Stimulated activated naive B cell treated with anti-CD40 and anti-IgM and Interleukin-4, amounts not matched to agents 10 μg/mL and 1 μg/mL and 100 μg/mL, for 72 hours (primary cell): ENCODE data around the gene TTLL10.

Experiments used
- ATAC-seq, 2 donors: fragments of 150-1000 bp; cut with Tn5 transposase; replicated peaks; 2 replicates each; pipeline ENCODE4 v1.10.0; 2021; ENCODE audit warnings: moderate library complexity in 1 of 2
- DNase-seq: peaks from one replicate; pipeline ENCODE4 v3.0.0; 2021
- H3K27ac Mint-ChIP-seq: one replicate; pipeline ENCODE4 v1.8.0; 2022; ENCODE audit warnings: mild to moderate bottlenecking, mixed read lengths
- H3K27me3 Mint-ChIP-seq, 2 donors: one replicate each; pipeline ENCODE4 v1.8.0; 2022; ENCODE audit warnings: mixed read lengths in 2 of 2
- H3K36me3 Mint-ChIP-seq, 2 donors: one replicate each; pipeline ENCODE4 v1.8.0; 2022; ENCODE audit warnings: mixed read lengths in 2 of 2, mild to moderate bottlenecking in 1 of 2
- H3K4me1 Mint-ChIP-seq, 2 donors: one replicate each; pipeline ENCODE4 v1.8.0; 2022; ENCODE audit warnings: mixed read lengths in 2 of 2, mild to moderate bottlenecking in 1 of 2
- H3K4me3 Mint-ChIP-seq, 2 donors: one replicate each; pipeline ENCODE4 v1.8.0; 2022; ENCODE audit warnings: mild to moderate bottlenecking in 2 of 2, mixed read lengths in 2 of 2, moderate library complexity in 1 of 2
- H3K9me3 Mint-ChIP-seq, 2 donors: one replicate each; pipeline ENCODE4 v1.8.0; 2022; ENCODE audit warnings: mixed read lengths in 2 of 2, mild to moderate bottlenecking in 1 of 2

The TTLL10 gene

GRCh38 chr1:1177452-1178206 is 3.9 kb downstream of the TTLL10 start:
- no peak for ATAC-seq
- H3K9me3 Mint-ChIP-seq = no peaks in the 10 kb centered on the region
- H3K4me1 Mint-ChIP-seq = peaks cover 14 to 54% of the 10 kb centered on the region in 2 donors
- H3K27ac Mint-ChIP-seq = no peak overlapping the region
- H3K4me3 Mint-ChIP-seq = no peak overlapping the region
- H3K36me3 Mint-ChIP-seq = no peaks in the 10 kb centered on the region
- DNase-seq = no peak
- H3K27me3 Mint-ChIP-seq = peaks cover 38 to 49% of the 10 kb centered on the region in 2 donors

GRCh38 chr1:1178794-1179331 is 5.2 kb downstream of the TTLL10 start:
- Mint-ChIP-seq H3K4me1 (peaks cover 16 to 50% of the 10 kb centered on the region in 2 donors), H3K4me3 (no peak overlapping the region), H3K9me3 (no peaks in the 10 kb centered on the region), H3K27ac (no peak overlapping the region), H3K27me3 (peaks cover 43 to 58% of the 10 kb centered on the region in 2 donors), H3K36me3 (no peaks in the 10 kb centered on the region)
- DNase-seq = no peak
- ATAC-seq = no peak

- Mint-ChIP-seq H3K27ac (no peak overlapping the region), H3K4me3 (no peak overlapping the region), H3K9me3 (no peaks in the 10 kb centered on the region), H3K27me3 (peaks cover 41 to 60% of the 10 kb centered on the region in 2 donors), H3K4me1 (peaks cover 16 to 51% of the 10 kb centered on the region in 2 donors), H3K36me3 (no peaks in the 10 kb centered on the region)
- ATAC-seq (no peak), DNase-seq (no peak)
Measured at GRCh38 chr1:1179346-1179982, 5.8 kb downstream of the TTLL10 start.

- Mint-ChIP-seq H3K4me3 (no peak overlapping the region), H3K4me1 (peaks cover 16 to 47% of the 10 kb centered on the region in 2 donors), H3K9me3 (no peaks in the 10 kb centered on the region), H3K27me3 (peaks cover 39 to 59% of the 10 kb centered on the region in 2 donors), H3K27ac (no peak overlapping the region), H3K36me3 (no peaks in the 10 kb centered on the region)
- no peak for DNase-seq
- no peak for ATAC-seq
Measured at GRCh38 chr1:1179983-1180861, 6.5 kb downstream of the TTLL10 start.

- Mint-ChIP-seq H3K4me1 (peaks cover 13 to 44% of the 10 kb centered on the region in 2 donors), H3K36me3 (no peaks in the 10 kb centered on the region), H3K27ac (peak overlapping the region; percentile 33), H3K4me3 (no peak overlapping the region), H3K9me3 (no peaks in the 10 kb centered on the region), H3K27me3 (peaks cover 28 to 48% of the 10 kb centered on the region in 2 donors)
- no peak for DNase-seq
- ATAC-seq = no peak
Measured at GRCh38 chr1:1181129-1181937, 7.7 kb downstream of the TTLL10 start.

- H3K27me3 Mint-ChIP-seq = peaks cover 25 to 41% of the 10 kb centered on the region in 2 donors
- H3K4me3 Mint-ChIP-seq = no peak overlapping the region
- no peaks in the 10 kb centered on the region for H3K36me3 Mint-ChIP-seq
- H3K4me1 Mint-ChIP-seq = peaks cover 10 to 39% of the 10 kb centered on the region in 2 donors
- H3K9me3 Mint-ChIP-seq = no peaks in the 10 kb centered on the region
- ATAC-seq (no peak), DNase-seq (no peak)
- H3K27ac Mint-ChIP-seq = no peak overlapping the region
Measured at GRCh38 chr1:1181938-1182410, 8.3 kb downstream of the TTLL10 start.

GRCh38 chr1:1182491-1183220 is 9.0 kb downstream of the TTLL10 start:
- H3K4me3 Mint-ChIP-seq = no peak overlapping the region
- no peak overlapping the region for H3K27ac Mint-ChIP-seq
- peaks cover 9 to 37% of the 10 kb centered on the region in 2 donors for H3K4me1 Mint-ChIP-seq

GRCh38 chr1:1183221-1183747 is 9.6 kb downstream of the TTLL10 start:
- Mint-ChIP-seq H3K27me3 (peaks cover 22 to 30% of the 10 kb centered on the region in 2 donors), H3K9me3 (no peaks in the 10 kb centered on the region), H3K4me3 (no peak overlapping the region), H3K4me1 (peaks cover 9 to 32% of the 10 kb centered on the region in 2 donors), H3K36me3 (no peaks in the 10 kb centered on the region), H3K27ac (no peak overlapping the region)
- ATAC-seq (no peak), DNase-seq (no peak)

More at GRCh38 chr1:1182491-1183220, 9.0 kb downstream of the TTLL10 start:
- H3K9me3 Mint-ChIP-seq = no peaks in the 10 kb centered on the region
- no peak for ATAC-seq
- peaks cover 22 to 36% of the 10 kb centered on the region in 2 donors for H3K27me3 Mint-ChIP-seq
- no peaks in the 10 kb centered on the region for H3K36me3 Mint-ChIP-seq
- no peak for DNase-seq

- Mint-ChIP-seq H3K9me3 (no peaks in the 10 kb centered on the region), H3K4me1 (peaks cover 10 to 29% of the 10 kb centered on the region in 2 donors), H3K27me3 (peaks cover 22 to 29% of the 10 kb centered on the region in 2 donors), H3K36me3 (no peaks in the 10 kb centered on the region), H3K27ac (no peak overlapping the region), H3K4me3 (no peak overlapping the region)
- DNase-seq (no peak), ATAC-seq (no peak)
Measured at GRCh38 chr1:1183833-1184775, 10.4 kb downstream of the TTLL10 start.

- H3K4me3 Mint-ChIP-seq = no peak overlapping the region
- peaks cover 12 to 24% of the 10 kb centered on the region in 2 donors for H3K4me1 Mint-ChIP-seq
- no peaks in the 10 kb centered on the region for H3K36me3 Mint-ChIP-seq
- DNase-seq (no peak), ATAC-seq (peak in 1 of 2 donors; percentile 29)
- peaks cover 22 to 29% of the 10 kb centered on the region in 2 donors for H3K27me3 Mint-ChIP-seq
- no peaks in the 10 kb centered on the region for H3K9me3 Mint-ChIP-seq
- no peak overlapping the region for H3K27ac Mint-ChIP-seq
Measured at GRCh38 chr1:1185101-1185765, 11.6 kb downstream of the TTLL10 start.

- no peak for DNase-seq
- Mint-ChIP-seq H3K4me1 (peaks cover 5 to 15% of the 10 kb centered on the region in 2 donors), H3K9me3 (peaks cover 2 to 7% of the 10 kb centered on the region in 2 donors), H3K27me3 (peaks cover 9 to 10% of the 10 kb centered on the region in 2 donors), H3K4me3 (no peak overlapping the region), H3K27ac (no peak overlapping the region), H3K36me3 (peaks cover 4 to 6% of the 10 kb centered on the region in 2 donors)
- no peak for ATAC-seq
Measured at GRCh38 chr1:1187938-1188337, 14.3 kb downstream of the TTLL10 start.
